Measurements from ENCODE around the gene FKBP9. TPM values are rescaled to one million over a fixed set of nuclear protein-coding genes. Genes with fewer than 3 reads are reported as not detected.

The FKBP9 gene
- total and polyA plus RNA-seq, 2 of the 4 experiments (the other 2 are of a cell fraction): 126 to 191 TPM

GRCh38 chr7:33035776-33036175 lies 78.5 kb downstream of the FKBP9 start:
- Histone ChIP-seq H3K56ac (ENCODE audit: extremely low read depth, insufficient read depth, low read length) (no peak overlapping the region), H2BK20ac (ENCODE audit: low read depth, low read length) (no peak overlapping the region), H3K18ac (ENCODE audit: low read depth, low read length) (no peak overlapping the region), H3K27me3 (ENCODE audit: control insufficient read depth, insufficient read depth, low read length) (no peaks in the 10 kb centered on the region), H3K79me1 (ENCODE audit: low read depth in 1 of 2, low read length in 2 of 2) (peaks cover 15 to 34% of the 10 kb centered on the region in 2 experiments), H3K27ac (ENCODE audit: insufficient read depth, low read length) (no peak overlapping the region), H2BK5ac (ENCODE audit: low read depth, low read length, poor library complexity, severe bottlenecking) (no peak overlapping the region), H2BK120ac (ENCODE audit: low read depth, low read length) (no peak overlapping the region), H3K36me3 (ENCODE audit: control insufficient read depth, insufficient read depth, low read length) (no peaks in the 10 kb centered on the region), H3K23ac (ENCODE audit: low read depth, low read length) (no peak overlapping the region), H3K14ac (replicated peaks; ENCODE audit: low read depth, low read length) (no peak overlapping the region), H3K9ac (ENCODE audit: low read depth, low read length) (no peak overlapping the region), H4K5ac (ENCODE audit: low read depth, low read length) (no peak overlapping the region), H2AK5ac (ENCODE audit: low read depth, low read length) (no peak overlapping the region), H3K4ac (ENCODE audit: low read depth, low read length) (no peak overlapping the region), H4K91ac (ENCODE audit: insufficient read depth, low read depth, low read length) (no peak overlapping the region), H2BK15ac (ENCODE audit: low read depth, low read length) (no peak overlapping the region), H3K4me1 (ENCODE audit: control insufficient read depth, insufficient read depth, low read length) (peaks cover 9% of the 10 kb centered on the region), H2AFZ (replicated peaks; ENCODE audit: low read length, poor library complexity) (no peak overlapping the region), H4K20me1 (ENCODE audit: insufficient read depth, low read length) (no peaks in the 10 kb centered on the region; the same call in 1 of the 2 replicates), H3K9me3 (ENCODE audit: control insufficient read depth, insufficient read depth, low read length) (no peaks in the 10 kb centered on the region), H3K9me1 (ENCODE audit: insufficient read depth, low read length) (no peaks in the 10 kb centered on the region), H3K4me2 (ENCODE audit: low read depth, low read length) (no peak overlapping the region), H2AK9ac (replicated peaks; ENCODE audit: low read depth, low read length, poor library complexity) (no peak overlapping the region), H3K4me3 (ENCODE audit: insufficient read depth, low read depth, low read length) (no peak overlapping the region), H4K8ac (ENCODE audit: low read depth in 2 of 2, low read length in 2 of 2) (no peak overlapping the region; a peak in 1 of 4 replicates)
- intact Hi-C loops (cut with micrococcal nuclease) (no loop called here), dilution Hi-C loops (cut with HindIII; ENCODE audit: low sequenced_read_pairs, unreplicated experiment) (no loop called here), in situ Hi-C loops (cut with MboI; ENCODE audit: low sequenced_read_pairs) (no loop called here)
- ATAC-seq (ENCODE audit: low read depth) (no peak), DNase-seq (no peak)
- WGBS, 2 experiments (ENCODE audit: extremely low coverage in 2 of 2, insufficient read length in 1 of 2): no CpG with 5 or more reads among the region's 2 CpGs
- ChIA-PET CTCF (no interaction called here), POLR2A (ENCODE audit: unreplicated experiment) (no interaction called here)
- no TSS peak for BruUV-seq (replicated peaks)
- TF ChIP-seq MXI1 (IDR thresholded peaks at IDR 0.05; ENCODE audit: borderline replicate concordance, low read depth, low read length): no peak
